Upper lobe of right lung (tissue), 1 donor: ENCODE results near the gene TRABD2B. TPM values are rescaled to one million over a fixed set of nuclear protein-coding genes. Genes with fewer than 3 reads are reported as not detected.

ENCODE experiments used
- ATAC-seq: fragments of 200-7000 bp; cut with Tn5 transposase; one replicate; pipeline ENCODE4 v1.9.1; 2020; ENCODE audit warnings: mild to moderate bottlenecking, moderate library complexity
- DNase-seq: peaks from one replicate; pipeline ENCODE4 v3.0.0-alpha.2; 2020
- H3K27ac ChIP-seq: fragments of 200-600 bp; one replicate; pipeline ENCODE4 v1.8.0; 2022
- H3K27me3 ChIP-seq: fragments of 200-600 bp; one replicate; pipeline ENCODE4 v1.8.0; 2022; ENCODE audit warnings: mild to moderate bottlenecking
- H3K36me3 ChIP-seq: fragments of 200-600 bp; one replicate; pipeline ENCODE4 v1.8.0; 2022
- H3K4me1 ChIP-seq: fragments of 200-600 bp; one replicate; pipeline ENCODE4 v1.8.0; 2022
- H3K4me3 ChIP-seq: fragments of 200-600 bp; one replicate; pipeline ENCODE4 v1.8.0; 2022; ENCODE audit warnings: mild to moderate bottlenecking
- H3K9me3 ChIP-seq: fragments of 200-600 bp; one replicate; pipeline ENCODE4 v1.8.0; 2022
- intact Hi-C: fragments of 100-400 bp; cut with DNase I; formaldehyde crosslinking; loops from one replicate; pipeline ENCODE4 v1.11.0; 2022
- total RNA-seq: library from RNA; stranded (reverse); fragmentation: NEBNext Ultra II Directional; extraction: Animal tissue kit (Norgen Biotek cat#: 25700); gene quantifications from one replicate; pipeline ENCODE4 v1.2.1, GENCODE V29; 2021
- TF ChIP-seq, protein P1 (sequence below): fragments of 200-600 bp; IDR thresholded peaks from one replicate; pipeline ENCODE4 v1.8.0; 2022; ENCODE audit warnings: antibody characterized with exemption
- donor health status: DM: no; HTN: yes; CAD: no; lungs with severe emphysema.

The TRABD2B gene
- total RNA-seq, 1 donor from 2014 or later = 1.2 TPM

DNA sequence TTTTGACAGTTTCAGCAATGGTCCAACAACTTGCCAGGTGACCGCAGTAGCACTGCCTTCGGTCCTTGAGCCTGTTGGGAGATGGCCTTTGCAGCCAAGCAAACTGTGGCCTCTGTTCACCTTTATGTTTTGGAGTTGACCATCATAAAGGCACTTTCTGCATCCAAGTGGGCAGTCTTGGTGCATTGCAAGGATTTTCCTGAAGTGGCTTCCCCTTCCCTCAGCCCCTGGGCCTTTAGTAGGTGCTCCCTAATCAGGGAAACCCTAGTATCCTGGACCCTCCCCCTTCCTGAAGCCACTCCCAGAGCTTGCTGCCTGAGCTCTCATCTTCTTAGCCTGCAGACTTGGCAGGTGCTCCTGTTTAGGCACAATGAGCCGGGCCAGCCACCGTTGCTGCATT lies 140.2 kb downstream of the TRABD2B start:
- H3K4me3 ChIP-seq = no peak overlapping the region
- H3K27ac ChIP-seq = no peak overlapping the region
- no peaks in the 10 kb centered on the region for H3K9me3 ChIP-seq
- no peaks in the 10 kb centered on the region for H3K36me3 ChIP-seq
- DNase-seq (no peak), ATAC-seq (no peak)
- H3K27me3 ChIP-seq = no peaks in the 10 kb centered on the region
- H3K4me1 ChIP-seq = no peaks in the 10 kb centered on the region
- intact Hi-C loops = no loop called here
- TF ChIP-seq, protein P1, sequence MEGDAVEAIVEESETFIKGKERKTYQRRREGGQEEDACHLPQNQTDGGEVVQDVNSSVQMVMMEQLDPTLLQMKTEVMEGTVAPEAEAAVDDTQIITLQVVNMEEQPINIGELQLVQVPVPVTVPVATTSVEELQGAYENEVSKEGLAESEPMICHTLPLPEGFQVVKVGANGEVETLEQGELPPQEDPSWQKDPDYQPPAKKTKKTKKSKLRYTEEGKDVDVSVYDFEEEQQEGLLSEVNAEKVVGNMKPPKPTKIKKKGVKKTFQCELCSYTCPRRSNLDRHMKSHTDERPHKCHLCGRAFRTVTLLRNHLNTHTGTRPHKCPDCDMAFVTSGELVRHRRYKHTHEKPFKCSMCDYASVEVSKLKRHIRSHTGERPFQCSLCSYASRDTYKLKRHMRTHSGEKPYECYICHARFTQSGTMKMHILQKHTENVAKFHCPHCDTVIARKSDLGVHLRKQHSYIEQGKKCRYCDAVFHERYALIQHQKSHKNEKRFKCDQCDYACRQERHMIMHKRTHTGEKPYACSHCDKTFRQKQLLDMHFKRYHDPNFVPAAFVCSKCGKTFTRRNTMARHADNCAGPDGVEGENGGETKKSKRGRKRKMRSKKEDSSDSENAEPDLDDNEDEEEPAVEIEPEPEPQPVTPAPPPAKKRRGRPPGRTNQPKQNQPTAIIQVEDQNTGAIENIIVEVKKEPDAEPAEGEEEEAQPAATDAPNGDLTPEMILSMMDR = no peak

DNA sequence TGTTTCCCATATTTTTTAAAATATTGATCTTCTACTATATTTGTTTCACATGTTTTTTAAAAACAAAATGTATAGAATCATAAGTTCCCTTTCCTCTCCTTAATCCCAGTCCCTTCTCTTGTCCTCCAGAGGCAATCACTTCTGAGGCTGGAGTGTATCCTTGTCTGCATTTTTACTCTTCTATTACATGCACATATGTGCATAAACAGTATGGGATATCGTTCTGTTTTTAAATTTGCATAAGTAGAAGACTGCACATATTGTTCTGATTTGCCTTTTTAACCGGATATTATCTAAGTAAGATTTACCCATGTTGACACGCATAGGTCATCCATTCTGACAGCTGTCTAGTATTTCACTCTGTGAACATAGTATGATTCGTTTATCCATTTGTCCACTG lies 142.0 kb downstream of the TRABD2B start:
- TF ChIP-seq, protein P1 = no peak
- Histone ChIP-seq H3K36me3 (no peaks in the 10 kb centered on the region), H3K4me1 (no peaks in the 10 kb centered on the region), H3K4me3 (no peak overlapping the region), H3K27me3 (no peaks in the 10 kb centered on the region), H3K9me3 (no peaks in the 10 kb centered on the region), H3K27ac (no peak overlapping the region)
- ATAC-seq (no peak), DNase-seq (no peak)
- intact Hi-C loops = no loop called here

DNA sequence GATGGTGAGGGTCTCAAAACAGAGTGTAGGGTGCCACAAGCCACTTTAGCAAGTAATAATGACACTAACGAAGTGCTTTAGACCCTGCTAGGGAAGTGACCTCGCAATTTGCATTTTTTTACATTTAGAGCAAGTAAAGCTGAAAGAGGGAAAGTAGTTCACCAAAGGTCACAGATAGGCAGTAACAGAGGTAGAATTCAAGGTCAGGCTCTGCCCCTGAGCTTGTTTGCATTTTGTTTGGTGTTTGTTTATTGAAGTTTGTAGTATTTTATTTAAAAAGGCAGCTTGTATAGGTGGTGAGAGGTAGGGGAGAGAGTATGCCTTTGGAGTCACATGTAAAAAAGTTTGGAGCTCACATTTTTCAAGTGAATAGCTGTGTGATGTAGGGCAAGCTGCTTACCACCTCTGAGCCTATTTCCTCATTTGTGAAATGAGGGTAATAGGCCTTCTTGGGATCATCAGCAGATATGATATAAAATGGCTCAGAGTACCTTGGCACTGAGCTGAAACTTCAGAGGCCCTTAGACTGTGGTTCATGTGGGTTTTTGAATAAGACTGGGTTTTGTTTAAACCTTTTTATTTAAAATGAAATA lies 142.5 kb downstream of the TRABD2B start:
- DNase-seq = no peak
- H3K27ac ChIP-seq = no peak overlapping the region
- H3K4me3 ChIP-seq = no peak overlapping the region
- no peaks in the 10 kb centered on the region for H3K9me3 ChIP-seq
- no peaks in the 10 kb centered on the region for H3K4me1 ChIP-seq
- ATAC-seq = no peak
- intact Hi-C loops = no loop called here
- H3K36me3 ChIP-seq = no peaks in the 10 kb centered on the region
- H3K27me3 ChIP-seq = no peaks in the 10 kb centered on the region
- TF ChIP-seq, protein P1 = no peak

DNA sequence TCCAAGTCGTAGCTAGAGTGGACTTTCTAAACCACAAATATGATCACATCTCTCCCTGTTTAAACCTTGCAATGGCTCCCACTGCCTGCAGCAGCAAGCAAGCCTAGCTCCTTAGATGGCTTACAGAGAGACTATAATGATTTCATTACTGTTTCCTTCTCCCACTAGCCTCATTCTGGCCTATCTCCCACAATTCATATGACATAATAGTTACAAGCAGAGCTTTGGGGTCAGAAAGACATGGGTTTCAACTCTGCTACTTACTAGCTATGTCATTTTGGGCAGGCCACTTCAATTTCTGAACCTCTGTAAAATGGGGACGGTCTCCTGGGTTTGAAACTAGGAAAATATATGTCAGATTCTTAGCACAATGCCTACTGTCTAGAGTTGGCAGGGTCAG lies 143.3 kb downstream of the TRABD2B start:
- DNase-seq = no peak
- no peak for ATAC-seq

DNA sequence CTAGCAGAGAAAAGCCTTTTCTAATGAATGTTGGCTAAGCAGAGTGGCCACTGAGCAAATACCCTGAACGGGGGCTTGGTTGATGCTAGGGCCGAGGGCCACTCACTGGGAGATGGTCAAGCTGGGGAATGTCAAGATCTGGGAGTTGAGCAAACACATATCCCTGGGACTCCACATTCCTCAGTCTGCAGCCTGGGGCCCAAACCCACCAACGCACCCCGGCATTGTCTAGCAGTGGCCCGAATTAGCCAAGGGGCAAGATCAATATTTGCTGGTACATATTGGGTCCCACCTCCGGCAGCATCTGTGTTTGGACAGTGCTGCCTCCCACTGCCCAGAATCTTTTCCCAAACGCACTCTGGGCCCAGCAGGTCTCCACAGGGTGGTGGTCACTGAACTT lies 144.1 kb downstream of the TRABD2B start:
- H3K9me3 ChIP-seq = no peaks in the 10 kb centered on the region
- TF ChIP-seq, protein P1 = no peak
- H3K4me3 ChIP-seq = no peak overlapping the region
- intact Hi-C loops = no loop called here
- no peaks in the 10 kb centered on the region for H3K27me3 ChIP-seq
- no peaks in the 10 kb centered on the region for H3K4me1 ChIP-seq
- ATAC-seq (no peak), DNase-seq (no peak)
- no peak overlapping the region for H3K27ac ChIP-seq
- H3K36me3 ChIP-seq = no peaks in the 10 kb centered on the region

More for the DNA sequence above, 143.3 kb downstream of the TRABD2B start:
- no peak overlapping the region for H3K27ac ChIP-seq
- no peaks in the 10 kb centered on the region for H3K9me3 ChIP-seq
- H3K27me3 ChIP-seq = no peaks in the 10 kb centered on the region
- TF ChIP-seq, protein P1 = no peak
- H3K4me3 ChIP-seq = no peak overlapping the region
- H3K4me1 ChIP-seq = no peaks in the 10 kb centered on the region
- H3K36me3 ChIP-seq = no peaks in the 10 kb centered on the region
- intact Hi-C loops = no loop called here
